ENCODE measurements around the gene TMEM63A. TPM values are rescaled to one million over a fixed set of nuclear protein-coding genes. Genes with fewer than 3 reads are reported as not detected.

Gene TMEM63A
- total RNA-seq, 1 experiment from 2014 or later, result 93.9 TPM

- H3K4me1 ChIP-seq, result no peaks in the 10 kb centered on the region
- BruUV-seq (replicated peaks), result no TSS peak
- no peak for DNase-seq
- no peak for TF ChIP-seq CTCF (IDR thresholded peaks at IDR 0.05; ENCODE audit: insufficient read depth in 1 of 2, low read depth in 1 of 2, low read length in 1 of 2, severe bottlenecking in 1 of 2, unreplicated experiment in 1 of 2)
- H3K36me3 Mint-ChIP-seq (ENCODE audit: insufficient read depth, unreplicated experiment), result no peaks in the 10 kb centered on the region
- ChIA-PET CTCF (no interaction called here), POLR2A (no interaction called here)
- no peak overlapping the region for H3K4me3 Mint-ChIP-seq (ENCODE audit: unreplicated experiment)
- no peak overlapping the region for H3K4me3 ChIP-seq (ENCODE audit: low read depth, low read length)
- no peaks in the 10 kb centered on the region for H3K27me3 Mint-ChIP-seq (ENCODE audit: insufficient read depth, unreplicated experiment)
- no peaks in the 10 kb centered on the region for H3K9me3 Mint-ChIP-seq (ENCODE audit: unreplicated experiment)
- peaks cover 5% of the 10 kb centered on the region for H3K4me1 Mint-ChIP-seq (ENCODE audit: low read depth, unreplicated experiment)
- intact Hi-C loops (cut with micrococcal nuclease; ENCODE audit: unreplicated experiment), result no loop called here
- no peak overlapping the region for H3K27ac Mint-ChIP-seq (ENCODE audit: unreplicated experiment)
- H3K9me3 ChIP-seq, result no peaks in the 10 kb centered on the region
- H3K36me3 ChIP-seq (ENCODE audit: control insufficient read depth, insufficient read depth, low read length), result no peaks in the 10 kb centered on the region
- H3K27me3 ChIP-seq (replicated peaks; ENCODE audit: control insufficient read depth, insufficient read depth, low read length), result no peaks in the 10 kb centered on the region
These were observed 27.3 kb upstream of the TMEM63A start for GRCh38 chr1:225909477-225909876.

GRCh38 chr1:225908773-225909172, 26.6 kb upstream of the TMEM63A start:
- intact Hi-C loops (cut with micrococcal nuclease; ENCODE audit: unreplicated experiment), result no loop called here
- no peaks in the 10 kb centered on the region for H3K27me3 ChIP-seq (replicated peaks; ENCODE audit: control insufficient read depth, insufficient read depth, low read length)
- no peak for TF ChIP-seq CTCF (IDR thresholded peaks at IDR 0.05; ENCODE audit: insufficient read depth in 1 of 2, low read depth in 1 of 2, low read length in 1 of 2, severe bottlenecking in 1 of 2, unreplicated experiment in 1 of 2)
- ChIA-PET POLR2A (no interaction called here), CTCF (no interaction called here)
- no TSS peak for BruUV-seq (replicated peaks)
- H3K4me1 Mint-ChIP-seq (ENCODE audit: low read depth, unreplicated experiment), result peaks cover 5% of the 10 kb centered on the region
- no peak overlapping the region for H3K4me3 Mint-ChIP-seq (ENCODE audit: unreplicated experiment)
- H3K9me3 Mint-ChIP-seq (ENCODE audit: unreplicated experiment), result no peaks in the 10 kb centered on the region
- no peaks in the 10 kb centered on the region for H3K36me3 Mint-ChIP-seq (ENCODE audit: insufficient read depth, unreplicated experiment)
- H3K36me3 ChIP-seq (ENCODE audit: control insufficient read depth, insufficient read depth, low read length), result no peaks in the 10 kb centered on the region
- DNase-seq, result no peak
- H3K4me1 ChIP-seq, result no peaks in the 10 kb centered on the region
- no peaks in the 10 kb centered on the region for H3K9me3 ChIP-seq
- H3K4me3 ChIP-seq (ENCODE audit: low read depth, low read length), result no peak overlapping the region
- H3K27me3 Mint-ChIP-seq (ENCODE audit: insufficient read depth, unreplicated experiment), result no peaks in the 10 kb centered on the region
- H3K27ac Mint-ChIP-seq (ENCODE audit: unreplicated experiment), result no peak overlapping the region

- Mint-ChIP-seq H3K36me3 (ENCODE audit: insufficient read depth, unreplicated experiment) (no peaks in the 10 kb centered on the region), H3K27me3 (ENCODE audit: insufficient read depth, unreplicated experiment) (no peaks in the 10 kb centered on the region), H3K9me3 (ENCODE audit: unreplicated experiment) (no peaks in the 10 kb centered on the region), H3K4me3 (ENCODE audit: unreplicated experiment) (no peak overlapping the region), H3K4me1 (ENCODE audit: low read depth, unreplicated experiment) (peaks cover 5% of the 10 kb centered on the region), H3K27ac (ENCODE audit: unreplicated experiment) (no peak overlapping the region)
- Histone ChIP-seq H3K4me1 (no peaks in the 10 kb centered on the region), H3K4me3 (ENCODE audit: low read depth, low read length) (no peak overlapping the region), H3K36me3 (ENCODE audit: control insufficient read depth, insufficient read depth, low read length) (no peaks in the 10 kb centered on the region), H3K9me3 (no peaks in the 10 kb centered on the region), H3K27me3 (replicated peaks; ENCODE audit: control insufficient read depth, insufficient read depth, low read length) (no peaks in the 10 kb centered on the region)
- CTCF ChIA-PET, result no interaction called here
- POLR2A ChIA-PET, result no interaction called here
- intact Hi-C loops (cut with micrococcal nuclease; ENCODE audit: unreplicated experiment), result no loop called here
- no peak for DNase-seq
- no TSS peak for BruUV-seq (replicated peaks)
- TF ChIP-seq CTCF (IDR thresholded peaks at IDR 0.05; ENCODE audit: insufficient read depth in 1 of 2, low read depth in 1 of 2, low read length in 1 of 2, severe bottlenecking in 1 of 2, unreplicated experiment in 1 of 2), result no peak
These were observed 25.9 kb upstream of the TMEM63A start for GRCh38 chr1:225908013-225908640.
